DOHH2 (cell line): Measurements from ENCODE around the gene KCNJ4.

Source experiments
- H3F3A ChIP-seq: fragments of 200-600 bp; sonication (generic), shearing (Covaris generic); 2 replicates; pipeline ENCODE4 v1.6.0; 2016; ENCODE audit warnings: antibody characterized with exemption, mild to moderate bottlenecking; ENCODE audit not compliant: control insufficient read depth, insufficient read depth
- H3K27ac ChIP-seq: fragments of 200-600 bp; sonication (generic); 2 replicates; pipeline ENCODE4 v1.5.1; 2014; ENCODE audit warnings: low read depth, mild to moderate bottlenecking, low read length, moderate library complexity
- H3K27me3 ChIP-seq: fragments of 200-600 bp; sonication (generic); 2 replicates; pipeline ENCODE4 v1.6.1; 2014; ENCODE audit warnings: mild to moderate bottlenecking, low read length, mixed read lengths; ENCODE audit not compliant: control insufficient read depth
- H3K36me3 ChIP-seq: fragments of 200-600 bp; sonication (generic); 2 replicates; pipeline ENCODE4 v1.6.1; 2014; ENCODE audit warnings: mild to moderate bottlenecking, low read length, moderate library complexity, mixed read lengths; ENCODE audit not compliant: control insufficient read depth
- H3K4me1 ChIP-seq: fragments of 200-600 bp; sonication (generic); 2 replicates; pipeline ENCODE4 v1.6.1; 2014; ENCODE audit warnings: mild to moderate bottlenecking, low read length, mixed read lengths; ENCODE audit not compliant: control insufficient read depth
- H3K4me2 ChIP-seq: fragments of 200-600 bp; sonication (generic); 2 replicates; pipeline ENCODE4 v1.6.0; 2014; ENCODE audit warnings: mild to moderate bottlenecking, low read length, moderate library complexity
- H3K4me3 ChIP-seq: fragments of 200-600 bp; sonication (generic); 2 replicates; pipeline ENCODE4 v1.5.1; 2014; ENCODE audit warnings: mild to moderate bottlenecking, low read length, mixed read lengths
- H3K79me2 ChIP-seq: fragments of 200-600 bp; sonication (generic); 2 replicates; pipeline ENCODE4 v1.6.1; 2014; ENCODE audit warnings: mild to moderate bottlenecking, low read length, mixed read lengths; ENCODE audit not compliant: control insufficient read depth
- H3K9me2 ChIP-seq: fragments of 200-600 bp; sonication (generic); replicated peaks from 2 replicates; pipeline ENCODE4 v1.6.1; 2014; ENCODE audit warnings: mild to moderate bottlenecking, low read length, mixed read lengths; ENCODE audit not compliant: control insufficient read depth
- H3K9me3 ChIP-seq: fragments of 200-600 bp; sonication (generic); 2 replicates; pipeline ENCODE4 v1.6.1; 2014; ENCODE audit warnings: antibody characterized with exemption, low read length, mixed read lengths; ENCODE audit not compliant: control insufficient read depth, insufficient read depth
- H4K20me1 ChIP-seq: fragments of 200-600 bp; sonication (generic); 2 replicates; pipeline ENCODE4 v1.6.0; 2014; ENCODE audit warnings: low read depth, mild to moderate bottlenecking, antibody characterized with exemption, low read length, moderate library complexity; ENCODE audit not compliant: control insufficient read depth, insufficient read depth
- EZH2phosphoT487 ChIP-seq: fragments of 200-600 bp; sonication (generic); IDR thresholded peaks from 2 replicates; pipeline ENCODE4 v1.6.1; 2017; ENCODE audit warnings: borderline replicate concordance, mild to moderate bottlenecking, antibody characterized with exemption, low read length, moderate library complexity, mixed read lengths
- TF ChIP-seq, protein P1 (sequence below): fragments of 200-600 bp; sonication (generic); IDR thresholded peaks from one replicate; pipeline ENCODE4 v1.5.1; 2014; ENCODE audit warnings: antibody characterized with exemption, mild to moderate bottlenecking, low read depth, low read length; ENCODE audit not compliant: poor library complexity, severe bottlenecking

KCNJ4 gene

DNA sequence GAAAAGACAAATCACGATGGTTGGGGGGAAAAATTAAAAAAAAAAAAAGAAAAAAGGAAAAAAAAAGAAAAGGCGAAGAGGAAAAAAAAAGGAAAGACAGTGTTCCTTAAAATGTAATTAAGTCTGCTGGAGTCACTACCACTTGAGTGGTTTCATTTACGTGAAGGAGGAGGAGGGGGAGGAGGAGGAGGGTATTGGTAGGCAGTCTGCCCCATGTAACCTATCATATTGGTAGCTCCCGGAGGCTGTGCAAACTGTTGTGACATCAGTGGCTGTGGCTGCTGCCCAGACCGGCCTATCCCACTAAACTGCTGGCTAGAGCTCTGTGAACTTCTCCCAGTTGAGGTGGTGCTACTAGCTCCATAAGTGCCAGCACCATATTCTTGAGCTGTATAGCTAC lies 30.8 kb upstream of the KCNJ4 start:
- Histone ChIP-seq H3K4me1 (no peaks in the 10 kb centered on the region), H4K20me1 (peaks cover 15% of the 10 kb centered on the region)

GRCh38 chr22:38484244-38484643 lies 29.2 kb upstream of the KCNJ4 start:
- H3K4me1 ChIP-seq, result no peaks in the 10 kb centered on the region
- H3K9me2 ChIP-seq, result no peaks in the 10 kb centered on the region
- H3F3A ChIP-seq, result peaks cover 82% of the 10 kb centered on the region
- H3K79me2 ChIP-seq, result peaks cover 3% of the 10 kb centered on the region; the same call in 1 of the 2 replicates
- H3K4me2 ChIP-seq, result no peak overlapping the region
- H3K36me3 ChIP-seq, result peaks cover 83% of the 10 kb centered on the region
- peaks cover 8% of the 10 kb centered on the region for H4K20me1 ChIP-seq
- H3K27me3 ChIP-seq, result no peaks in the 10 kb centered on the region
- no peaks in the 10 kb centered on the region for H3K9me3 ChIP-seq
- TF ChIP-seq, protein P1, sequence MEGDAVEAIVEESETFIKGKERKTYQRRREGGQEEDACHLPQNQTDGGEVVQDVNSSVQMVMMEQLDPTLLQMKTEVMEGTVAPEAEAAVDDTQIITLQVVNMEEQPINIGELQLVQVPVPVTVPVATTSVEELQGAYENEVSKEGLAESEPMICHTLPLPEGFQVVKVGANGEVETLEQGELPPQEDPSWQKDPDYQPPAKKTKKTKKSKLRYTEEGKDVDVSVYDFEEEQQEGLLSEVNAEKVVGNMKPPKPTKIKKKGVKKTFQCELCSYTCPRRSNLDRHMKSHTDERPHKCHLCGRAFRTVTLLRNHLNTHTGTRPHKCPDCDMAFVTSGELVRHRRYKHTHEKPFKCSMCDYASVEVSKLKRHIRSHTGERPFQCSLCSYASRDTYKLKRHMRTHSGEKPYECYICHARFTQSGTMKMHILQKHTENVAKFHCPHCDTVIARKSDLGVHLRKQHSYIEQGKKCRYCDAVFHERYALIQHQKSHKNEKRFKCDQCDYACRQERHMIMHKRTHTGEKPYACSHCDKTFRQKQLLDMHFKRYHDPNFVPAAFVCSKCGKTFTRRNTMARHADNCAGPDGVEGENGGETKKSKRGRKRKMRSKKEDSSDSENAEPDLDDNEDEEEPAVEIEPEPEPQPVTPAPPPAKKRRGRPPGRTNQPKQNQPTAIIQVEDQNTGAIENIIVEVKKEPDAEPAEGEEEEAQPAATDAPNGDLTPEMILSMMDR, result no peak
- no peak for TF ChIP-seq EZH2phosphoT487
- no peak overlapping the region for H3K4me3 ChIP-seq
- H3K27ac ChIP-seq, result no peak overlapping the region

More for the DNA sequence above, 30.8 kb upstream of the KCNJ4 start:
- Histone ChIP-seq H3K9me2 (no peaks in the 10 kb centered on the region), H3K9me3 (no peaks in the 10 kb centered on the region), H3K27me3 (no peaks in the 10 kb centered on the region), H3K36me3 (peaks cover 94% of the 10 kb centered on the region), H3K27ac (no peak overlapping the region), H3K4me3 (no peak overlapping the region), H3F3A (peaks cover 81% of the 10 kb centered on the region), H3K79me2 (peaks cover 10% of the 10 kb centered on the region), H3K4me2 (no peak overlapping the region)
- TF ChIP-seq, protein P1, result no peak
- no peak for TF ChIP-seq EZH2phosphoT487

DNA sequence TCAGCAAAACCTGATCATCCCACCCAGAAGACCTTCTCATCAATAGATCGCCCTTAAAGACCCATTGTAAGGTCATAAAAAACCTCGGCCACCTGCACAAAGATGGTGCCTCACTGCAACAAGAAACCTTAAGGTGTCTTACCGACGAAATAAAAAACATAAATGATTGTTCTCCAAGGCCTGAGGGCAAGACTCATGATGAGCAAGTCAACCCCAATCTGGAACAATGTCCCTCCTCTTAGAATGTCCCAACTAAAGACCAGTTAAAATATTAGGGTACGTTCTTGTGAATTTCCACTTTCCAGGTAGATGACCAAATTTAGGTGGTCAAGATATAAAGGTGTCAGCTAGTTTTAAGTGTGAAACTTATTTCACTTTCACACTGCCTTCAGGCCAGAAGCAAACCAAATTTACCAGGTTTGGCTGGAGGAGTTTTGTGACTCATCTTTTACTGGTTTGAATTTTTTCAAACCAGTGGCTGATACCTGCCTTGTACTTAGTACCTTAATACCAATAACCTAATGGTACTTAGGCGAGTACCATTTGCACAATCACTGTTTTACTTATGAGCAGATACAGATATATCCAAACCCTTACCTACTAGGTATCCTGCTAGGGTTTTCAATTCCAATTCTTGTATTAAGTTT lies 27.8 kb upstream of the KCNJ4 start:
- Histone ChIP-seq H3K4me2 (no peak overlapping the region), H3K27ac (no peak overlapping the region), H3K9me3 (no peaks in the 10 kb centered on the region), H3F3A (peaks cover 73% of the 10 kb centered on the region), H3K9me2 (no peaks in the 10 kb centered on the region), H3K4me1 (no peaks in the 10 kb centered on the region), H3K4me3 (no peak overlapping the region), H3K36me3 (peaks cover 68% of the 10 kb centered on the region), H3K27me3 (no peaks in the 10 kb centered on the region), H4K20me1 (peaks cover 4% of the 10 kb centered on the region; the same call in 1 of the 2 replicates), H3K79me2 (no peaks in the 10 kb centered on the region)
- TF ChIP-seq, protein P1, result no peak
- TF ChIP-seq EZH2phosphoT487, result no peak
